Measurements from ENCODE around the gene RTL1.
A peak's percentile ranks its signal among the peaks of the same experiment; 100 is the strongest.

RTL1 gene

DNA sequence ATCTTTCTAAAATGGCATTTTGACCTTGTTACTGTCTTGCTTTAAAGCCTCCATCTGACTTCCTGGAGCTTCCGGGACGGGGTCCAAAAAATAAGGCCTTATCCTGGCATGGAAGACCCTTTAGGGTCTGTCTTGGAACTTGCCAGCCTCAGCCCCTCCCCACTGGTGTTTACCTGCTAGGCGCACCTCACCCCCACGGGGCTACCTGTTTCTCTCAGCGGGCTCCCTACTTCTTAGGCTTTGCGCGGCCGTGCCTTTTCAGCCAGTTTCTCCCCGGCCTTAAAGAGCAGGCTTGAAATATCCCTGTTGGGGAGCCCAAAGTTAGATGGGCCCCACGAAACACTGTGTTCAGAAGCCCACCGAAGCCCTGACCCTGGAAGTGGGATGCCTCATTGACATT lies 5.1 kb downstream of the RTL1 start:
- no peak for DNase-seq

- DNase-seq = peak; percentile 46
Observed at GRCh38 chr14:100896369-100897060, 7.0 kb downstream of the RTL1 start.

DNA sequence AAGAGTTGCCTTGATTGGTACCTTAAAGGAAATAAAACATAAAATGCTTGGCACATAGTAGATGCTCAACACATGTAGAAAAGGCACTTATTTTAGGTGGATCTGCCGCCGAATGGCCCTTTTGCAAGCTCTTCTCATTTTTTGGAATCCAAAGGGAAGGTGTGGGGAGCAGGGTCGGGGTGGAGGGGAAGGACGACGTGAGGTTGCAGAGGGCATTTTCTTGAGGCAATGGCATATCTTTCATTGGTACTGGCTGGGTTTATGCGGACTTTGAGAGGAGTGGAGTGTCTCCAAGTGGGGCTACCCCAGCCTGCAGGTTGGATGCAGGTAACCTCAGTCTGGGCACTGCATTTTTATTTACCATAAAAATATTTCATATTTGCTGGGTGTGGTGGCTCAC lies 8.1 kb downstream of the RTL1 start:
- DNase-seq = no peak

- DNase-seq = peak; percentile 28
Observed at GRCh38 chr14:100894416-100894815, 9.1 kb downstream of the RTL1 start.

DNA sequence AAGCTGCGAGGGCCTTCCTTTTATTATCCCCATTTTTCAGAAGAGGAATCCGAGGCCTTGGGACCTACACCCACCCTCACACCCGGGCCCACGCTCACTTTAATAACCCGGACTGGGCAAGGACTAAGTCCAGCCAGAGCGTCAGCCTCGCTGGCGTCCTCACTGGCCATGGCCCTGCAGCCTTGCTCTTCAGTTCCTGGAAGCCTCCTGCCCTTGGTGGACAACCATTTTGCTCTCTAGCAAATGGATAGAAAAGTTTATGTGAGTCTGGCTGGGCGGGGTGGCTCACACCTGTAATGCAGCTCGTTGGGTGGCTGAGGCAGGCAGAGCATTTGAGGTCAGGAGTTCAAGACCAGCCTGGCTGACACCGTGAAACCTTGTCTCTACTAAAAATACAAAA lies 9.8 kb downstream of the RTL1 start:
- peak; percentile 37 for DNase-seq

DNA sequence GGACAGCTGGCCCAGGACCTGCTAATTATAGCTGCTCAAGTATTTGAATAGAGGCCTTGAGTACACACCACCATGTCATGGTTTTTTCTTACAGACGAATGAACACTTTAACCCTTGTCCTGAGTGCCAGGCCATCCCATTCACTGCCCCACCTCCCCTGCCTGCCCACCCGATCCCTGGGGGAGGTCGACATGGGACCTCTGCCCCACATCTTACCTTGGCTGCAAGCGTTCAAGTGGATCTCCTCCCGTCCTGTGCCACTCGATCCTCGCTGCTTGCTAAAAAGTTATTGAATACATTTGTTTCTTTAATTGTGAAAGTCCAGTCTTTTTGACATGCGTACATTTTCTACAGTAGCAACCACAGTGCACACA lies 10.3 kb downstream of the RTL1 start:
- DNase-seq = peak; percentile 38

GRCh38 chr14:100892496-100893227 lies 10.9 kb downstream of the RTL1 start:
- DNase-seq = peak; percentile 35

DNA sequence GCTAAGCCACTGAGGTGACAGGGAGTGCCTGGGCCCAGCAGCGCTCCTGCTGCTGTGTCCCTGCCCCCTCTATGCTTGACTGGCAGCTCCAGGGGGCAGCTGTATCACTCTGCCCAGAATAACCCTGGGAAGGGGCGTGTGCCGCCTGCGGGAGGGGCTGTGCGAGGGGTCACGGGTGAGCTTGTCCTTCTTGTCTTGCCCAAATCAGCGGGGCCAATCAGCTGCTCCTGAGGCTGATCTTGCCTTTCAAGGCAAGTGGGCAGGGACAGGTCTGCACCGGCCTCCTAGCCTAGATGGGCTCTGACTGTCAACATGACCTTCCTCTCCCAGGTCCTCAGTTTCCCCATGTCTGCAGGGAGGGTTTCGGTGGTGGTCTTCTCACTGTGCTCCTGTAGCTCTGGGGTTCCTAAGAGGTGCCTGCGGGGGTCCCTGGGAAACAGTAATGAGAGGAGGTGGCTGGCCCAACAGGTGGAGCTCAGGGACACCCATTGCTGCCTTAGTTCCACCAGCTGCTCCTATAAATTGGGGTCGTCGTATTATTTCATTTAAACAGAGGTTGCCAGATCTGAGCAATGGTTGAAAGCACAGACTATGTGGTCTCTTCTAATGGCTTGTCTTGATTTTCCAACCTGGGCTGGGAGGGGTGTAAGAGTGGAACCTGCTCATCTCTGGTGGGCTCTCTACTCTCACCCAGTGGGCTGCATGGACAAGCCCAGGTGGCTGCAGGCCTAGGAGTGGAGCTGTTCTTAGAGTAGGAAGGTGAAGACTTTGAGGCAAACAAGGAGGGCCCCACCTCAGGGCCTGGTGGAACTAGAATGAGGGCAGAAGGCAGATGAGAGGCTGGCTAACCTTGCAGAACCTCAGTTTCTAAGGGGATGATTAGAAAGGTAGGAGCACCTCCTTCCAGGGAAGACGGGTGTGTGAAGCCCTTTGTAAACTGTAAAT lies 11.7 kb downstream of the RTL1 start:
- peak; percentile 40 for DNase-seq

- DNase-seq = no peak
Observed at GRCh38 chr14:100891051-100891450, 12.5 kb downstream of the RTL1 start.

DNA sequence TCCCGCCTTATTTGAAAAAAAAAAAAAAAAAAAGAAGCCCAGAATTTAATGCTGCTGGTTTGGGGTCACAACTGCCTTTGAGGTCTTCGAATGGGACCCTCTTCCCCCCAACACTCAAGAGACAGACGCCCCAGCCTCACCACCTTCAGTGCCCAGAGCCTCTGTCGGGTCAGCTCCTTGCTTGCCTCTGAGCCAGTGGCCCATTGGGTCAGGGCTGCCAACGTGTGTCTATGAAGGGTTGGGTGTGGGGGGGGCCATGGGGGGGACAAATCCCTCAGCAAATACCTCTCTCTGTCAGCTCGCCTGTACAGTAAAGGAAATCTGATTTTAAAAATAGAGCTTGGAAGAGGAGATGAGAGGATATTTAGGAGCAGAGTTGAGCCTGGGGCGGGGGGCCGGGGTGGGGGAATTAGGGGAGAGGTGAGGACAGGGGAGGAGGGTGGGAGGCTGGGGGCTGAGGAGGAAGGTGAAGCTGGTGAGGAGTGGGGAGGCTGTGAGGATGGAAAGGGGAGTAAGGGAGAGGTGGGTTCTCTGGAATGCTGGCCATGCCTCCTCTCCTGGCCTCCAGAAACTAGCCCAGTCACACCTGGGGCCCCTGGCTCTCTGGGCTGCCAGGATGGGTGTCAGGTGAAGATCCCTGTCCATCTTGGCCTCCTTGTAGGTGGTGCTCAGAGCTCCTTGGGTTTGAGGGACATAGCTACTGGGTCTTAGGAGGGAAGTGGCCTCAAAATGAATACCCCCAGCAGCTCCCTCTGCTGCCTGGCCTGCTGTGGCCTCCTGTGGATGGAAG lies 13.3 kb downstream of the RTL1 start:
- peak; percentile 42 for DNase-seq

GRCh38 chr14:100889641-100890040 lies 13.9 kb downstream of the RTL1 start:
- no peak for DNase-seq

- DNase-seq = no peak
Observed at GRCh38 chr14:100888789-100889315, 14.7 kb downstream of the RTL1 start.

GRCh38 chr14:100887728-100888335 lies 15.7 kb downstream of the RTL1 start:
- DNase-seq = no peak

DNA sequence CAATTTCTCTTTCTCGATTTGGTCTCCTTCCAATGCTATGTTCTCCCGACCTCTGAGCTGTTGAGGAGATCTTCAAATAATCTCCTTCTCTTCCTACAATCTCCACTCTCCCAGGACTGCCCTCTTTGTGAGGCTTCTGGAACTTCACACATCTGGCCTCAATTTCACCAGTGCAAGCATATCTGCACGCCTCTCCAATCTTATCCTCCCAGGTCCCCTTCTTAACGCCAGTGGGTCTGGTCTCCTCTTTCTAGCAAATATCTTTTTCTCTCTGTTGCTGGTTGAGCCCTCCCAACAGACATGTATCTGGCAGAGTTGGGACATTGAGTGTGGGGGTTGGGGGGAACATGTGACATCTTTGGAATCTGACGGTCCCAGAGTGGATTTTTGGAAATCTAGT lies 17.9 kb downstream of the RTL1 start:
- DNase-seq = no peak

- DNase-seq = no peak
Observed at GRCh38 chr14:100885196-100885595, 18.3 kb downstream of the RTL1 start.

DNA sequence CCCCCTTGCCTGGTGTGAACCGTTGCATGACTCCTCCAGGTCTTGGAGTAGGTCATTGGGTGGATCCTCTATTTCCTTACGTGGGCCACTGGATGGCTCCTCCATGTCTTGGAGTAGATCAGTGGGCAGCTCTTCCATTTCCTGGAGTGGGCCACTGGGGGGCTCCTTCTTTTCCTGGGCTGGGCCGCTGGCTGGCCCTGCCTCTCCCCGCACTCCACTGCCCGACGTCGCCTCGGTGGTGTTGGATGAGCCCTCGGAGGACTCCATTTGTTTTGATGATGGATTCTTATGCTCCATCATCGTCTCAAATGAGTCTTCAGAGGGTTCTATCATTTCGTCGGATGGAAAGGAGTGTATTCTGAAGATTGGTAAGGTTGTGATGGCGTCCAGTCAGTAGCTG lies 19.1 kb downstream of the RTL1 start:
- DNase-seq = no peak

DNA sequence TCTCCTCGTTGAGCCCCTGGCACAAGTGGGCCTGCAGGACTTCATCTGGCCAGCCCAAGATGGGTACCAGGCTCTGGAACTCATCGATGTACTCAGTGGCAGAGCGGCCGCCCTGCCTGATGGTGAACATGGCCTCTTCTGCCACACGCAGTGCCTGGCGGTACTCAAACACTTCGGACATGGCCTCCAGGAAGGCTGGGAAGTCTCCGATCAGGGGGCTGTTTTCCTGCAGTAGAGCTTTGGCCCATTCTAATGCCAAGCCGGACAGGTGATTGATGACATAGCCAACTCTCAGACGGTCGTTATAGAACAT lies 19.8 kb downstream of the RTL1 start:
- no peak for DNase-seq

DNA sequence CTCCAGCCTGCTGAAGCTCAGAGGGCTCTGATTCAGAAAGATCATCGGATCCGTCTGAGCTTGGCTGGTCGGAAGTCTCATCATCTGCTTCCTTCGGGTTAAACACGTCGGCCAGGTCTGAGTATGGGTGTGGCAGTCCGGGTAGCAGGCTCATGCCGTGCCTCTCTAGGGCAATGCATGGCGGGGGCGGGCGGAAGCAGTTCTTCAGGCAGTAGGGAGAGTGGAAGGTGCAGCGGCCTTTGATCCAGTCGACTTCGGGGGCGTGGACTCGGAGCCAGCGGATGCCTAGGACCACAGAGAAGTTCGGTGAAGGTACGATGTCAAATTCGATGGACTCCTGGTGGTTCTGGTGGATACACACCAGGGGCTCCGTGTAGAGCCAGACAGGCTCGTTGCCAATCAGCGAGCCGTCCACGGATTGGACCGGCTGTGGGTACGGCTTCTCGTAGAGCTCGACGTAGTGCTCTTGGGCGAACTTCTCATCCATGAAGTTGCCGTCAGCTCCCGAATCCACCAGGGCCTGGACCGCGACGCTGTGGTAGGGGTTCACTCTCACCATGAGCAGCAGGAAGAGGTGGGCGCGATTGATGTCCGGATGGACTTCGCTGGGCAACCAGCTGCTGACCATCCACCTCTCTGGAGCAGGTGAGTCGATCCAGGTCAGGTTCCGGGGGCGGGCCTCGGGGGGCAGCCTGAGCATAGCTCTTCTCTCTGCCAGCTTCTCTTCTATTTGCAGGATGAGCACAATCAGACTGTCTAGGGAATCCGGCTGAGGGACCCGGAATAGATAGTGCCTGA lies 20.3 kb downstream of the RTL1 start:
- DNase-seq = no peak

- no peak for DNase-seq
Observed at GRCh38 chr14:100882026-100882967, 21.2 kb downstream of the RTL1 start.
